Loucy (cell line): ENCODE results near the gene SLC44A1.

Experiments
- H2AFZ ChIP-seq: fragments of 200-600 bp; sonication (generic); 2 replicates; pipeline ENCODE4 v1.6.0; 2016; ENCODE audit warnings: antibody characterized with exemption, mild to moderate bottlenecking, low read length, moderate library complexity
- H3F3A ChIP-seq: fragments of 200-600 bp; 2 replicates; pipeline ENCODE4 v1.6.0; 2016; ENCODE audit warnings: antibody characterized with exemption, low read depth, mild to moderate bottlenecking
- H3K27me3 ChIP-seq: fragments of 200-600 bp; sonication (generic); 2 replicates; pipeline ENCODE4 v1.6.1; 2014; ENCODE audit warnings: low read length, mild to moderate bottlenecking; ENCODE audit not compliant: insufficient read depth, poor library complexity, severe bottlenecking
- H3K36me3 ChIP-seq: fragments of 200-600 bp; sonication (generic); 2 replicates; pipeline ENCODE4 v1.6.1; 2016; ENCODE audit warnings: low read length; ENCODE audit not compliant: insufficient read depth
- H3K4me1 ChIP-seq: fragments of 200-600 bp; sonication (generic); 2 replicates; pipeline ENCODE4 v1.5.1; 2014; ENCODE audit warnings: low read length, mild to moderate bottlenecking; ENCODE audit not compliant: insufficient read depth, poor library complexity, severe bottlenecking
- H3K4me2 ChIP-seq: fragments of 200-600 bp; sonication (generic); 2 replicates; pipeline ENCODE4 v1.6.0; 2014; ENCODE audit warnings: antibody characterized with exemption, low read length, low read depth, mild to moderate bottlenecking; ENCODE audit not compliant: poor library complexity, severe bottlenecking
- H3K4me3 ChIP-seq: fragments of 200-600 bp; sonication (generic); 2 replicates; pipeline ENCODE4 v1.5.1; 2014; ENCODE audit warnings: low read length, mild to moderate bottlenecking, mixed read lengths; ENCODE audit not compliant: poor library complexity, severe bottlenecking
- H3K79me2 ChIP-seq: fragments of 200-600 bp; sonication (generic); 2 replicates; pipeline ENCODE4 v1.6.1; 2014; ENCODE audit warnings: low read length; ENCODE audit not compliant: insufficient read depth
- H3K9ac ChIP-seq: fragments of 200-600 bp; sonication (generic); 2 replicates; pipeline ENCODE4 v1.6.0; 2014; ENCODE audit warnings: mild to moderate bottlenecking, low read depth, low read length, moderate library complexity; ENCODE audit not compliant: poor library complexity, severe bottlenecking
- H3K9me2 ChIP-seq: fragments of 200-600 bp; sonication (generic); replicated peaks from 2 replicates; pipeline ENCODE4 v1.6.1; 2016; ENCODE audit warnings: low read depth, low read length, mixed read lengths
- H3K9me3 ChIP-seq: fragments of 200-600 bp; sonication (generic); 2 replicates; pipeline ENCODE4 v1.6.1; 2014; ENCODE audit warnings: mild to moderate bottlenecking, antibody characterized with exemption, low read length, low read depth; ENCODE audit not compliant: insufficient read depth
- H4K20me1 ChIP-seq: fragments of 200-600 bp; sonication (generic); 2 replicates; pipeline ENCODE4 v1.6.0; 2014; ENCODE audit warnings: antibody characterized with exemption, low read length, mild to moderate bottlenecking; ENCODE audit not compliant: insufficient read depth, poor library complexity, severe bottlenecking
- EZH2phosphoT487 ChIP-seq: fragments of 200-600 bp; IDR thresholded peaks from 2 replicates; pipeline ENCODE4 v1.6.1; 2018; ENCODE audit warnings: antibody characterized with exemption, mild to moderate bottlenecking, moderate library complexity, borderline replicate concordance
- TF ChIP-seq, protein P1 (sequence below): fragments of 200-600 bp; sonication (generic); conservative IDR thresholded peaks from 2 replicates; pipeline ENCODE4 v1.5.1; 2014; ENCODE audit warnings: mild to moderate bottlenecking, antibody characterized with exemption, low read length

SLC44A1 gene

DNA sequence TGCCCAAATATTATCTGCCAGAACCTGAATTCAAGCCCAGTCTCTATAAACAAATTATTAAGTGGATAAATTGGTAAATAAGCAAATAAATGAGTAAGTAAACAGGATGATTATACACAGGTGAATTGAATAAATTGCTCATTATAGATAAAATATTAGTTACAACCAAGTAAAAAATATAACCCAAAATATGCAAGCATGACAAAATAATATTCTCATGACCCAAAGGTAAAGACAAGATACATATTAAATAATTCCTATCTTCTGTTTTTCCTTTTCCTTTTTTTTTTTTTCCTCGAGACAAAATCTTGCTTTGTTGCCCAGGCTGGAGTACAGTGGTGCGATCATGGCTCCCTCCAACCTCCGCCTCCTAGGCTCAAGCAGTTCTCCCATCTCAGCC lies 182.2 kb downstream of the SLC44A1 start:
- no peak overlapping the region for H3K4me3 ChIP-seq
- H3K9ac ChIP-seq, result no peak overlapping the region
- no peaks in the 10 kb centered on the region for H3K27me3 ChIP-seq
- no peak overlapping the region for H3K4me2 ChIP-seq
- H3K9me3 ChIP-seq, result no peaks in the 10 kb centered on the region
- TF ChIP-seq EZH2phosphoT487, result no peak
- TF ChIP-seq, protein P1, sequence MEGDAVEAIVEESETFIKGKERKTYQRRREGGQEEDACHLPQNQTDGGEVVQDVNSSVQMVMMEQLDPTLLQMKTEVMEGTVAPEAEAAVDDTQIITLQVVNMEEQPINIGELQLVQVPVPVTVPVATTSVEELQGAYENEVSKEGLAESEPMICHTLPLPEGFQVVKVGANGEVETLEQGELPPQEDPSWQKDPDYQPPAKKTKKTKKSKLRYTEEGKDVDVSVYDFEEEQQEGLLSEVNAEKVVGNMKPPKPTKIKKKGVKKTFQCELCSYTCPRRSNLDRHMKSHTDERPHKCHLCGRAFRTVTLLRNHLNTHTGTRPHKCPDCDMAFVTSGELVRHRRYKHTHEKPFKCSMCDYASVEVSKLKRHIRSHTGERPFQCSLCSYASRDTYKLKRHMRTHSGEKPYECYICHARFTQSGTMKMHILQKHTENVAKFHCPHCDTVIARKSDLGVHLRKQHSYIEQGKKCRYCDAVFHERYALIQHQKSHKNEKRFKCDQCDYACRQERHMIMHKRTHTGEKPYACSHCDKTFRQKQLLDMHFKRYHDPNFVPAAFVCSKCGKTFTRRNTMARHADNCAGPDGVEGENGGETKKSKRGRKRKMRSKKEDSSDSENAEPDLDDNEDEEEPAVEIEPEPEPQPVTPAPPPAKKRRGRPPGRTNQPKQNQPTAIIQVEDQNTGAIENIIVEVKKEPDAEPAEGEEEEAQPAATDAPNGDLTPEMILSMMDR, result no peak
- no peaks in the 10 kb centered on the region for H3K9me2 ChIP-seq
- no peaks in the 10 kb centered on the region for H3K36me3 ChIP-seq
- H3K79me2 ChIP-seq, result no peaks in the 10 kb centered on the region
- no peaks in the 10 kb centered on the region for H4K20me1 ChIP-seq
- no peaks in the 10 kb centered on the region for H3K4me1 ChIP-seq
- no peak overlapping the region for H2AFZ ChIP-seq
- H3F3A ChIP-seq, result no peaks in the 10 kb centered on the region

DNA sequence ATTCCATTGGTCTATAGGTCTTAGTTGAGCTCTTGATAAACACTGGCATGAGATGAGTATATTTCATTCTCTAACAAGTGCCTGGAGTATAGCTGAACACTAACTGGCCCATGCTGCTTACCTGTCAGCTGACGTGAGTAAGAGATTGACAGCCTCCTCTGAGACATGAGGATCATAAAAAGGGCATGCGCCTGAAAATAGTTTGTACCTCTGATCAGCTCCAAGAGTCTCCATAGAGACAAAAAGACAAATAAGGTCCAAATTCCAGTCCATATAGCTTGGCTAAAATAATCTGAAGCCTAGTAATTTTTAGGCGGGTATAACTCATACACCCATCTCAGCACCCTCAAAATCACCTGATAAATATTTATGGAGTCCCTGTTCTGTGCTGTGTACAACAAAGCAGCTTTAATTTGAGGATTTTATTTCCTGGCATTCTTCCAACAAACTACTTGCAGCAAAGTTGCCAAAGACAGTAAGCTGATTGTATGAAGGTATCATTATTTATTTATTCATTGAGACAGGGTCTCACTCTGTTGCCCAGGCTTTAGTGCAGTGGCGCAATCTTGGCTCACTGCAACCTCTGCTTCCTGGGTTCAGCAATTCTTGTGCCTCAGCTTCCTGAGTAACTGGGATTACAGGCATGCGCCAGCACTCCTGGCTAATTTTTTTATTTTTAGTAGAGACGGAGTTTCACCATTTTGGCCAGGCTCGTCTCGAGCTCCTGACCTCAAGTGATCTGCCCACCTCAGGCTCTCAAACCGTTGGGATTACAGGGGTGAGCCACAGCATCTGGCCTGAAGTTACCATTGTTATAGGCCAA lies 187.2 kb downstream of the SLC44A1 start:
- H3K36me3 ChIP-seq, result no peaks in the 10 kb centered on the region
- H4K20me1 ChIP-seq, result no peaks in the 10 kb centered on the region
- no peak overlapping the region for H3K4me2 ChIP-seq
- no peak for TF ChIP-seq EZH2phosphoT487
- TF ChIP-seq, protein P1, result no peak
- no peaks in the 10 kb centered on the region for H3K79me2 ChIP-seq
- no peaks in the 10 kb centered on the region for H3K4me1 ChIP-seq
- H3K4me3 ChIP-seq, result no peak overlapping the region
- no peaks in the 10 kb centered on the region for H3K9me3 ChIP-seq
- no peaks in the 10 kb centered on the region for H3F3A ChIP-seq
- no peaks in the 10 kb centered on the region for H3K27me3 ChIP-seq
- no peak overlapping the region for H2AFZ ChIP-seq
- no peak overlapping the region for H3K9ac ChIP-seq
- no peaks in the 10 kb centered on the region for H3K9me2 ChIP-seq

DNA sequence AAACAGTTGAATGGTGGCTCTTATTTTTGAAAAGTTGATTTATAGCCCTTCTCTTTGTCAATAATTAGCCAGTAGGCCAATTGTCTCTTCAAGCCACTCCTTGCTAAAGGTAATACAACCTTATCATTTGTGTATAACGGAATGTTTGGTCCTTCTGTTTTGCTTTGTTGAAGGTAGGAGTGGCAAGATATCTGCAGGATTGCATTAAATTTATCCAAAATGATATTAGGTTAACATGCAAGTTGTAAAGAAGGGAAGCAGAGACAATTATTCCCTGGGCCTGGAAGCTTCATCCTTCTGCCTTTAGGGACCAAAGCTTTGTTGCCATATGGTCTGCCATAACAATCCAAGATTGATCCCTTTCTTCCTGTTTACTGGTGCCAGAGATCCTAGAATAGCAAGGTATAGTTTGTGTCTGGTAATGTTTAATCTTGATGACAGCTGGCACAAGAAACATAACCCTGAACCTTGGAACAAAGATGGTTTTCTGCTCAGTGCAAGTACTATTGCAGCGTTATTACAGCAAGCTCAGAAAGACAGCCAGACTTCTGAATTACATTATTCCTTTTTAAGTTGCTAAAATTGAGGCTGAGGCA lies 187.9 kb downstream of the SLC44A1 start:
- H3F3A ChIP-seq, result no peaks in the 10 kb centered on the region
- no peaks in the 10 kb centered on the region for H4K20me1 ChIP-seq
- no peak overlapping the region for H3K9ac ChIP-seq
- H3K4me1 ChIP-seq, result no peaks in the 10 kb centered on the region
- no peaks in the 10 kb centered on the region for H3K36me3 ChIP-seq
- no peaks in the 10 kb centered on the region for H3K79me2 ChIP-seq
- H3K9me2 ChIP-seq, result no peaks in the 10 kb centered on the region
- no peaks in the 10 kb centered on the region for H3K9me3 ChIP-seq
- TF ChIP-seq, protein P1, result no peak
- H3K27me3 ChIP-seq, result no peaks in the 10 kb centered on the region
- H3K4me2 ChIP-seq, result no peak overlapping the region
- H2AFZ ChIP-seq, result no peak overlapping the region
- no peak overlapping the region for H3K4me3 ChIP-seq
